ENCODE results near the gene SMARCD3.

DNA sequence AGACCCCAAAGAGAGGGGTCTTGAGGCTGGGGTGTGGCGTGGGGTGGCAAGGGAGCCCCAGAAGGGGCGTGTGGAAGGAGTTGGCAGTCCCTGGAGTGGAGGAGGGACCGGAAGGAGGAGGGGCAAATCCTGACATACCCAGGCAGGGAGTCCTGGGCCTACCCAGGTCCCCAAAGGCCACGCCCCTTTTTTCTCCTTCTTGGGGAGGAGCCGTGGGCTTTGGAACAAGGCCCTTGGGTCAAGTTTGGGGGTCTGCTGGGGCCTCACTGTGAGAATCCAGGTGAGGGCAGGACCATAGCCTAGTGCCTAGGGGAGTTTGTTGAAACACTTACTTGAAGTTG, 1.2 kb upstream of the SMARCD3 start:
- TF ChIP-seq, protein P1, sequence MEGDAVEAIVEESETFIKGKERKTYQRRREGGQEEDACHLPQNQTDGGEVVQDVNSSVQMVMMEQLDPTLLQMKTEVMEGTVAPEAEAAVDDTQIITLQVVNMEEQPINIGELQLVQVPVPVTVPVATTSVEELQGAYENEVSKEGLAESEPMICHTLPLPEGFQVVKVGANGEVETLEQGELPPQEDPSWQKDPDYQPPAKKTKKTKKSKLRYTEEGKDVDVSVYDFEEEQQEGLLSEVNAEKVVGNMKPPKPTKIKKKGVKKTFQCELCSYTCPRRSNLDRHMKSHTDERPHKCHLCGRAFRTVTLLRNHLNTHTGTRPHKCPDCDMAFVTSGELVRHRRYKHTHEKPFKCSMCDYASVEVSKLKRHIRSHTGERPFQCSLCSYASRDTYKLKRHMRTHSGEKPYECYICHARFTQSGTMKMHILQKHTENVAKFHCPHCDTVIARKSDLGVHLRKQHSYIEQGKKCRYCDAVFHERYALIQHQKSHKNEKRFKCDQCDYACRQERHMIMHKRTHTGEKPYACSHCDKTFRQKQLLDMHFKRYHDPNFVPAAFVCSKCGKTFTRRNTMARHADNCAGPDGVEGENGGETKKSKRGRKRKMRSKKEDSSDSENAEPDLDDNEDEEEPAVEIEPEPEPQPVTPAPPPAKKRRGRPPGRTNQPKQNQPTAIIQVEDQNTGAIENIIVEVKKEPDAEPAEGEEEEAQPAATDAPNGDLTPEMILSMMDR (IDR thresholded peaks at IDR 0.05; ENCODE audit: low read depth, low read length, missing input control) = no peak
- TF ChIP-seq RAD21 (IDR thresholded peaks at IDR 0.05) (no peak), YY1 (IDR thresholded peaks at IDR 0.05) (no peak), GABPA (IDR thresholded peaks at IDR 0.05 in 1 of 2, conservative IDR thresholded peaks at IDR 0.05 in 1 of 2) (no peak), RXRA (IDR thresholded peaks at IDR 0.05) (no peak), TAF1 (conservative IDR thresholded peaks at IDR 0.05) (no peak), MAX (IDR thresholded peaks at IDR 0.05) (no peak), JUND (IDR thresholded peaks at IDR 0.05) (no peak)
- TF ChIP-seq, protein P2, sequence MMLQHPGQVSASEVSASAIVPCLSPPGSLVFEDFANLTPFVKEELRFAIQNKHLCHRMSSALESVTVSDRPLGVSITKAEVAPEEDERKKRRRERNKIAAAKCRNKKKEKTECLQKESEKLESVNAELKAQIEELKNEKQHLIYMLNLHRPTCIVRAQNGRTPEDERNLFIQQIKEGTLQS (IDR thresholded peaks at IDR 0.05) = no peak
